Dedifferentiated amniotic fluid mesenchymal stem cell (primary cell): ENCODE results near the gene TLE4.
"Not testable (repeated sequence)": the region's sequence is repeated elsewhere in the genome, so short reads cannot be mapped to it uniquely, and the experiment has no call there.

Experiments used
- DNase-seq: peaks from one replicate; pipeline ENCODE4 v3.0.0-alpha.2; 2016; ENCODE audit errors: extremely low spot score

TLE4 gene

GRCh38 chr9:79736051-79736450 is 164.3 kb downstream of the TLE4 start:
- no peak for DNase-seq

- DNase-seq: peak; percentile 26
Observed at GRCh38 chr9:79741381-79741780, 169.6 kb downstream of the TLE4 start.

GRCh38 chr9:79742110-79742721 is 170.5 kb downstream of the TLE4 start:
- DNase-seq: no peak

GRCh38 chr9:79744521-79744920 is 172.8 kb downstream of the TLE4 start:
- DNase-seq: no peak

GRCh38 chr9:79745752-79746336 is 174.1 kb downstream of the TLE4 start:
- no peak for DNase-seq

- not testable (repeated sequence) for DNase-seq
Observed at GRCh38 chr9:79751895-79752466, 180.2 kb downstream of the TLE4 start.

GRCh38 chr9:79756414-79756813 is 184.6 kb downstream of the TLE4 start:
- no peak for DNase-seq

- no peak for DNase-seq
Observed at GRCh38 chr9:79757074-79757473, 185.3 kb downstream of the TLE4 start.

GRCh38 chr9:79757881-79758669 is 186.3 kb downstream of the TLE4 start:
- DNase-seq: no peak

- DNase-seq: no peak
Observed at GRCh38 chr9:79759460-79759859, 187.7 kb downstream of the TLE4 start.

GRCh38 chr9:79762070-79762469 is 190.3 kb downstream of the TLE4 start:
- DNase-seq: no peak

GRCh38 chr9:79763671-79764285 is 192.0 kb downstream of the TLE4 start:
- no peak for DNase-seq

- DNase-seq: peak; percentile 91
Observed at GRCh38 chr9:79764374-79764773, 192.6 kb downstream of the TLE4 start.

GRCh38 chr9:79765466-79765865 is 193.7 kb downstream of the TLE4 start:
- no peak for DNase-seq

GRCh38 chr9:79766091-79766490 is 194.3 kb downstream of the TLE4 start:
- DNase-seq: no peak

GRCh38 chr9:79768194-79768593 is 196.4 kb downstream of the TLE4 start:
- peak; percentile 37 for DNase-seq

GRCh38 chr9:79769476-79770275 is 197.9 kb downstream of the TLE4 start:
- DNase-seq: no peak

GRCh38 chr9:79774356-79774755 is 202.6 kb downstream of the TLE4 start:
- no peak for DNase-seq
